NCI-H526 treated with DMSO at 0.1 percent for 48 hours (cell line): ENCODE measurements around the gene ACVR2A.

Experiments
- DNase-seq: peaks from one replicate; lab custom pipeline; 2025; lab: John Stamatoyannopoulos, UW

Gene ACVR2A

GRCh38 chr2:147855316-147855715 lies 10.5 kb downstream of the ACVR2A start:
- DNase-seq, result no peak

- no peak for DNase-seq
These were observed 11.1 kb downstream of the ACVR2A start for GRCh38 chr2:147855977-147856376.

- DNase-seq, result no peak
These were observed 15.2 kb downstream of the ACVR2A start for GRCh38 chr2:147860009-147860408.

- DNase-seq, result no peak
These were observed 18.2 kb downstream of the ACVR2A start for GRCh38 chr2:147862859-147863516.

GRCh38 chr2:147863835-147864234 lies 19.0 kb downstream of the ACVR2A start:
- no peak for DNase-seq

GRCh38 chr2:147865560-147865959 lies 20.7 kb downstream of the ACVR2A start:
- DNase-seq, result no peak

GRCh38 chr2:147867050-147867449 lies 22.2 kb downstream of the ACVR2A start:
- no peak for DNase-seq

- no peak for DNase-seq
These were observed 25.1 kb downstream of the ACVR2A start for GRCh38 chr2:147869934-147870333.

- DNase-seq, result no peak
These were observed 28.1 kb downstream of the ACVR2A start for GRCh38 chr2:147872967-147873366.

GRCh38 chr2:147873859-147874483 lies 29.1 kb downstream of the ACVR2A start:
- no peak for DNase-seq

- no peak for DNase-seq
These were observed 35.0 kb downstream of the ACVR2A start for GRCh38 chr2:147879846-147880245.

- no peak for DNase-seq
These were observed 37.8 kb downstream of the ACVR2A start for GRCh38 chr2:147882631-147883030.

GRCh38 chr2:147884830-147885229 lies 40.0 kb downstream of the ACVR2A start:
- no peak for DNase-seq

- DNase-seq, result no peak
These were observed 41.3 kb downstream of the ACVR2A start for GRCh38 chr2:147886136-147886535.

GRCh38 chr2:147888680-147889079 lies 43.9 kb downstream of the ACVR2A start:
- no peak for DNase-seq

GRCh38 chr2:147904051-147904450 lies 59.2 kb downstream of the ACVR2A start:
- no peak for DNase-seq

GRCh38 chr2:147909178-147909577 lies 64.3 kb downstream of the ACVR2A start:
- DNase-seq, result no peak

GRCh38 chr2:147910990-147911473 lies 66.2 kb downstream of the ACVR2A start:
- DNase-seq, result peak; percentile 23

- no peak for DNase-seq
These were observed 69.1 kb downstream of the ACVR2A start for GRCh38 chr2:147913701-147914480.

- DNase-seq, result no peak
These were observed 71.2 kb downstream of the ACVR2A start for GRCh38 chr2:147916067-147916466.

GRCh38 chr2:147916723-147917122 lies 71.9 kb downstream of the ACVR2A start:
- DNase-seq, result no peak

- DNase-seq, result no peak
These were observed 72.3 kb downstream of the ACVR2A start for GRCh38 chr2:147917161-147917560.

GRCh38 chr2:147923846-147924245 lies 79.0 kb downstream of the ACVR2A start:
- DNase-seq, result no peak
